MCF 10A (cell line): ENCODE measurements around the gene SAMD4B. TPM values are rescaled to one million over a fixed set of nuclear protein-coding genes. Genes with fewer than 3 reads are reported as not detected.

ENCODE experiments used
- BruUV-seq: library from RNA; stranded (reverse); fragments of 400-500 nt; replicated peaks from 2 replicates; lab custom pipeline; 2021; lab: Mats Ljungman, UMichigan
- CTCF ChIA-PET: fragments of 300-600 bp; sonication (Branson Sonifier 250); formaldehyde crosslinking; extraction: SDS; loops from one replicate; lab custom pipeline; 2021; ENCODE audit warnings: antibody characterized with exemption, inconsistent platforms; lab: Yijun Ruan, JAX
- POLR2A ChIA-PET: fragments of 300-600, 350-650 bp; sonication (Branson Sonifier 250); formaldehyde crosslinking; extraction: SDS; loops from one replicate; lab custom pipeline; 2020; ENCODE audit warnings: antibody characterized with exemption, inconsistent platforms; lab: Yijun Ruan, JAX
- DNase-seq: peaks from one replicate; pipeline ENCODE4 v3.0.0-alpha.2; 2018; ENCODE audit not compliant: unreplicated experiment
- H3K27ac Mint-ChIP-seq: one replicate; pipeline ENCODE4 v1.8.0; 2022; ENCODE audit warnings: mild to moderate bottlenecking, low read depth, mixed read lengths; ENCODE audit not compliant: unreplicated experiment
- H3K27me3 Mint-ChIP-seq: one replicate; pipeline ENCODE4 v1.8.0; 2022; ENCODE audit warnings: mixed read lengths; ENCODE audit not compliant: insufficient read depth, unreplicated experiment
- H3K36me3 Mint-ChIP-seq: one replicate; pipeline ENCODE4 v1.8.0; 2022; ENCODE audit warnings: mild to moderate bottlenecking, moderate library complexity, mixed read lengths; ENCODE audit not compliant: insufficient read depth, unreplicated experiment
- H3K4me1 Mint-ChIP-seq: one replicate; pipeline ENCODE4 v1.8.0; 2022; ENCODE audit warnings: mixed read lengths; ENCODE audit not compliant: insufficient read depth, unreplicated experiment
- H3K4me3 Mint-ChIP-seq: one replicate; pipeline ENCODE4 v1.8.0; 2022; ENCODE audit warnings: mild to moderate bottlenecking, moderate library complexity, mixed read lengths; ENCODE audit not compliant: unreplicated experiment
- H3K9me3 Mint-ChIP-seq: one replicate; pipeline ENCODE4 v1.8.0; 2022; ENCODE audit warnings: mixed read lengths; ENCODE audit not compliant: unreplicated experiment
- intact Hi-C: fragments of 100-400 bp; cut with micrococcal nuclease; formaldehyde crosslinking; loops from 2 replicates; pipeline ENCODE4 v1.14.1; 2022
- total RNA-seq: library from RNA; stranded (reverse); gene quantifications from 2 replicates; pipeline ENCODE4 v1.2.3, GENCODE V29; 2022
- TF ChIP-seq, protein P1 (sequence below): fragments of 200-600 bp; IDR thresholded peaks from one replicate; pipeline ENCODE4 v1.8.0; 2022; ENCODE audit warnings: antibody characterized with exemption, mild to moderate bottlenecking; ENCODE audit not compliant: unreplicated experiment

The SAMD4B gene
- total RNA-seq, 1 experiment from 2014 or later = 65.4 TPM

DNA sequence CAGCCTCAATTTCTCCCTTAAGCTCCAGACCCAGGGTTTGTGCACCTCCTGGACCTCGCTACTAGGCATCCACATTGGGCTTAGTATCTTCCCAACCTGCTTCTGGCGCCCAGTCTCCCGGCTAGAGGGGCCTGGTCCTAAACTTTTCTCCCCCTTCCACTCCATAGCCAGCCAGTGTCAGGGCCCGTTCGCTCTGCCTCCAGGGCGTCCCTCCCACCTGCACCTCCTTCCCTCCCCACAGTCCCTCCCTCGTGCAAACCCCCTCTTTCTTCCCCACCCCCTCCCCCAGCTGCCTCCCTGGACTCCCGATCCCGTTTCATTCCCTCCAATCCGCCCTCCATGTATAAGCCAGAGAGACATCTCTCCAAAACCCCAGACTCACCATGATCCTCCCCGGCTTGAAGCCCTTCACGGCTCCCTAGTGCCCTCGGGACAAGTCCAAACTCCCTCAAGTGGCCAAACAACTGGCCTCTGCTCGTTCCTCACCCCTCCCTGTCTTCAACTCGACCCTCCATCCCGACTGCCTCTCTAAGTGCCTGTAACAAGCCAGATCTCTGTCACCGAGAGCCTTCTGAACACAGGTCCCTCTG lies 997 bp upstream of the SAMD4B start:
- no peaks in the 10 kb centered on the region for H3K27me3 Mint-ChIP-seq
- no TSS peak for BruUV-seq
- ChIA-PET CTCF (no interaction called here), POLR2A (interaction anchor here (0.6 to 1.5 kb wide), 8 partner anchors 9 to 267 kb away, joined by 3 to 11 read pairs (median 4); partner anchors contain the start of genes MED29 and PAF1)
- peaks cover 48% of the 10 kb centered on the region for H3K4me1 Mint-ChIP-seq
- intact Hi-C loops = loop anchor here (1.0 to 5.0 kb wide), 2 partner anchors 51 to 71 kb away; partner anchors contain the start of genes MED29, PAF1 and PLEKHG2
- TF ChIP-seq, protein P1, sequence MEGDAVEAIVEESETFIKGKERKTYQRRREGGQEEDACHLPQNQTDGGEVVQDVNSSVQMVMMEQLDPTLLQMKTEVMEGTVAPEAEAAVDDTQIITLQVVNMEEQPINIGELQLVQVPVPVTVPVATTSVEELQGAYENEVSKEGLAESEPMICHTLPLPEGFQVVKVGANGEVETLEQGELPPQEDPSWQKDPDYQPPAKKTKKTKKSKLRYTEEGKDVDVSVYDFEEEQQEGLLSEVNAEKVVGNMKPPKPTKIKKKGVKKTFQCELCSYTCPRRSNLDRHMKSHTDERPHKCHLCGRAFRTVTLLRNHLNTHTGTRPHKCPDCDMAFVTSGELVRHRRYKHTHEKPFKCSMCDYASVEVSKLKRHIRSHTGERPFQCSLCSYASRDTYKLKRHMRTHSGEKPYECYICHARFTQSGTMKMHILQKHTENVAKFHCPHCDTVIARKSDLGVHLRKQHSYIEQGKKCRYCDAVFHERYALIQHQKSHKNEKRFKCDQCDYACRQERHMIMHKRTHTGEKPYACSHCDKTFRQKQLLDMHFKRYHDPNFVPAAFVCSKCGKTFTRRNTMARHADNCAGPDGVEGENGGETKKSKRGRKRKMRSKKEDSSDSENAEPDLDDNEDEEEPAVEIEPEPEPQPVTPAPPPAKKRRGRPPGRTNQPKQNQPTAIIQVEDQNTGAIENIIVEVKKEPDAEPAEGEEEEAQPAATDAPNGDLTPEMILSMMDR = no peak
- H3K27ac Mint-ChIP-seq = peak overlapping the region; percentile 94
- H3K36me3 Mint-ChIP-seq = peaks cover 12% of the 10 kb centered on the region
- DNase-seq = no peak
- H3K9me3 Mint-ChIP-seq = no peaks in the 10 kb centered on the region
- H3K4me3 Mint-ChIP-seq = peak overlapping the region; percentile 100

DNA sequence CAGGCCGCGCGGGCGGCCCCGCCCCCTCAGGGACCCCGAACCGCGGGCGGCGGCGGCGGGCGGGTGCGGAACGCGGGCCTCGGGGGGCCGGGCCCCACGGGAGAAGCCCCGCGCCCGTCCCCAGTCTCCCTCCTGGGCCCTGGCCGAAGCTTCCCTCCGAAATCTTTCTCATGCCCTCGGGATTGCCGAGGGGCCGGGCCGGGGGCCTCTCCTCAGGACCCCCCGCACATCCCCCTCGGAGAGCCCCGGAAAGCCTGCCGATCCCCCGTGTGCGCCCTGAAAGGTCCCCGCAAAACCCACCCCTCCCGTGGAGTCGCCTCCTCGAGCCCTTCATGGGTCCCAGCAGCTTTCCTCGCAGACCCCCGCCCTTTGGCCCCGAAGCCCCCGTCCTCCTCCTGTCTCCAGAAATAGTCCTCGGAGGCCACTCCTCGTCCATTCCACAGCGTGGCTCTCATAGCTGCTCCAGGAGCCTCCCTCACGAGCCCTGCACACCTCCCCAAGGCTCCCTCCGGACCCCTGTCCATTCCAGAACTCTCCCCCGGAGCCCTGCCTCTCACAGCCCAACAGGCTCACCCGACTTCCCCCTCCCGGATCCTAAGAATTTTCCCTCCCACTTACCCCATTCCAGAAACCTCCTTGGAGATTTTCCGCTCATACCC lies 555 bp downstream of the SAMD4B start:
- Mint-ChIP-seq H3K4me3 (peak overlapping the region; percentile 100), H3K9me3 (no peaks in the 10 kb centered on the region), H3K27me3 (no peaks in the 10 kb centered on the region), H3K27ac (peak overlapping the region; percentile 97), H3K4me1 (peaks cover 55% of the 10 kb centered on the region), H3K36me3 (peaks cover 12% of the 10 kb centered on the region)
- CTCF ChIA-PET = interaction anchor here (0.5 to 1.1 kb wide), 7 partner anchors 11 to 1060 kb away, joined by 3 to 7 read pairs (median 3); no protein-coding TSS in a partner anchor
- BruUV-seq = no TSS peak
- intact Hi-C loops = loop anchor here (5.0 kb wide), 1 partner anchor 50 kb away; the partner anchor contains the start of genes MED29 and PAF1
- POLR2A ChIA-PET = interaction anchor here (0.6 to 1.9 kb wide), 18 partner anchors 12 to 1007 kb away, joined by 3 to 14 read pairs (median 5); partner anchors contain the start of genes MED29, NFKBIB, PAF1 and PAK4
- TF ChIP-seq, protein P1 = no peak
- no peak for DNase-seq

DNA sequence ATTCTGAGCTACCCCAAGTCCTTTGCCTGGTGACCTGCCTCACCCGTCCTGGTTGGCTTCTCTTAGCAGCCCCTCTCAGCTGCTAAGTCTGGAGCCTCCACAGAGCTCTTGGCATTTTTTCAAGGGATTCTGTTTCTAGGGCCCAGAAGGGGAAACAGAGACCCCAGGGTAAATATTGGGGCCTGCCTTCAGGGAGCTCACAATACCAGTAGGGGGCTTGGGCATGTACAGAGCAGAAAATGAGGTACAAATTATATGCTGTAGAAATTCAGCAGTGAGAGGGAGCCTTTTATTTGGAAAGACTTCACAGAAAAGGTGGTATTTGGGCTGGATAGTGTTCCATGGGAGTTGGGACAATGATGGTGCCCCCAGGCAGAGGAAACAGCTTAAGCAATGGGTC lies 3.7 kb downstream of the SAMD4B start:
- peak overlapping the region; percentile 100 for H3K4me3 Mint-ChIP-seq
- ChIA-PET CTCF (interaction anchor here (0.6 to 1.0 kb wide), 2 partner anchors 52 to 699 kb away, joined by 3 read pairs; no protein-coding TSS in a partner anchor), POLR2A (interaction anchor here (1.4 kb wide), 1 partner anchor 90 kb away, joined by 3 read pairs; the partner anchor contains the start of gene RPS16)
- peaks cover 36% of the 10 kb centered on the region for H3K36me3 Mint-ChIP-seq
- H3K9me3 Mint-ChIP-seq = no peaks in the 10 kb centered on the region
- H3K27me3 Mint-ChIP-seq = no peaks in the 10 kb centered on the region
- BruUV-seq = no TSS peak
- intact Hi-C loops = no loop called here
- peak overlapping the region; percentile 97 for H3K27ac Mint-ChIP-seq
- DNase-seq = no peak
- TF ChIP-seq, protein P1 = no peak
- peaks cover 52% of the 10 kb centered on the region for H3K4me1 Mint-ChIP-seq
